Measurements from ENCODE around the gene ERP44.

DNA sequence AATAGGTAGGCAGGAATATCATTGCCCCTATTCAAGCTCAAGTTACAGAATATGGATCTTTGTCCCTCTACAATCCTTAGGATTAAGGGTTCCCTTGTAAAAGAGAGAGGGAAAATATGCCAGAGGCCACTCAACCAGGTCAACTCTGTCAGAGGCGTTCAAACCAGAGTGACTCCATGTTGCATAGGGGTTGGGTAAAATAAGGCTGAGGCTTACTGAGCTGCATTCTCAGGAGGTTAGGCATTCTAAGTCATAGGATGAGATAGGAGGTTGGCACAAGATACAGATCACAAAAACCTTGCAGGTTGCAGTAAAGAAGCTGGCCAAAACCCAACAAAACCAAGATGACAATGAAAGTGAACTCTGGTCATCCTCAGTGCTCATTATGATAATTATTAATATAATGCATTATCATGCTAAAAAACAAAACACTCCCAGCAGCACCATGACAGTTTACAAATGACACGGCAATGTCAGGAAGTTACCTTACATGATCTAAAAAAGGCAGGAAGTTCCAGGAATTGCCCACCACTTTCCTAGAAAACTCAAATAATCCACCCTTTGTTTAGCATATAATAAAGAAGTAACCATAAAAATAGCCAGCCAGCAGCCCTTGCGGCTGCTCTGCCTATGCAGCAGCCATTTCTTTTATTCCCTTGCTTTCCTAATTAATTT, 64.8 kb downstream of the ERP44 start:
- no peak for TF ChIP-seq EP300 (IDR thresholded peaks at IDR 0.05)
- TF ChIP-seq, protein P1, sequence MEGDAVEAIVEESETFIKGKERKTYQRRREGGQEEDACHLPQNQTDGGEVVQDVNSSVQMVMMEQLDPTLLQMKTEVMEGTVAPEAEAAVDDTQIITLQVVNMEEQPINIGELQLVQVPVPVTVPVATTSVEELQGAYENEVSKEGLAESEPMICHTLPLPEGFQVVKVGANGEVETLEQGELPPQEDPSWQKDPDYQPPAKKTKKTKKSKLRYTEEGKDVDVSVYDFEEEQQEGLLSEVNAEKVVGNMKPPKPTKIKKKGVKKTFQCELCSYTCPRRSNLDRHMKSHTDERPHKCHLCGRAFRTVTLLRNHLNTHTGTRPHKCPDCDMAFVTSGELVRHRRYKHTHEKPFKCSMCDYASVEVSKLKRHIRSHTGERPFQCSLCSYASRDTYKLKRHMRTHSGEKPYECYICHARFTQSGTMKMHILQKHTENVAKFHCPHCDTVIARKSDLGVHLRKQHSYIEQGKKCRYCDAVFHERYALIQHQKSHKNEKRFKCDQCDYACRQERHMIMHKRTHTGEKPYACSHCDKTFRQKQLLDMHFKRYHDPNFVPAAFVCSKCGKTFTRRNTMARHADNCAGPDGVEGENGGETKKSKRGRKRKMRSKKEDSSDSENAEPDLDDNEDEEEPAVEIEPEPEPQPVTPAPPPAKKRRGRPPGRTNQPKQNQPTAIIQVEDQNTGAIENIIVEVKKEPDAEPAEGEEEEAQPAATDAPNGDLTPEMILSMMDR (IDR thresholded peaks at IDR 0.05): no peak
